RWPE1 (cell line): Measurements from ENCODE around the gene IER2.

Experiments used
- CTCF ChIA-PET: fragments of 350-600 bp; sonication (Branson Sonifier 250); formaldehyde crosslinking; extraction: SDS; loops from one replicate; lab custom pipeline; 2021; lab: Yijun Ruan, JAX
- POLR2A ChIA-PET: fragments of 400-600 bp; formaldehyde crosslinking; extraction: SDS; loops from one replicate; lab custom pipeline; 2020; ENCODE audit warnings: antibody characterized with exemption; ENCODE audit not compliant: low non-redundant PET; lab: Yijun Ruan, JAX
- DNase-seq: peaks from one replicate; pipeline ENCODE4 v3.0.0; 2012; ENCODE audit warnings: low spot score
- H3K27ac ChIP-seq: fragments of 450-650 bp; 2 replicates; pipeline ENCODE4 v1.5.1; 2017
- TF ChIP-seq, protein P1 (sequence below): fragments of 450-650 bp; conservative IDR thresholded peaks from 2 replicates; pipeline ENCODE4 v1.5.1; 2017; ENCODE audit warnings: low read depth, mild to moderate bottlenecking

Gene IER2

DNA sequence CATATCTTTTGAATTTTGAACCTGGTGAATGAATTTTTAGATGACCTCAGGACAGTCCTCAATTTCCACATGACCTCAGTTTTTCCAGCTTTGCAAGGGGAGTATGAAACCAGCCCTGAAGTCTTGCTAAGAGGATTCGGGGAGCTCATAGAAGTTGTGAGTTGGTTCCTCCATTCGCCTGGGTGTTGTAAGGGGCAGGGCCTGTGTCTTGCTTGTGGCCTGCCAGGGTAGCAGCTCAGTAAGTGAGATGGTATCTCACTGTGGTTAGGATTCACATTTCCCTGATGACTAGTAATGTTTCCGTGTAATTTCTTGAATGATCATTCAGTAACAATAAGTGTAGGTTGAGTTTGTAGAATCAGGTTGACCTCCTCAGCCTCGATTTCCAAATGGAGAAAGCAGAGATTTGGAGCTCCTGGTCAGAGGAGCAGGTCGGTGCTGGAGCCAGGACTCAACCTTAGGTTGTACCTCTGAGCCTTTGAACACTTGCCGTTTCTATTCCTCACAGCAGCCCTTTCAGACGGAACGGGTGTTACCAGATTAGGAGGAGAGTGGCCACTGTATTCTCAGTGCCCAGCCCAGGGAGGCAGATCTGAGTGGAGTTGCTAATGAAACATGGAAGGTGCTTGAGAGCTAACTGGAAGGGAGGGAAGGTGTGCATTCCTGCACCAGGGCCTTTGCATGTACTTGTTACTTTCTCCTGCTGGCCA, 17.6 kb upstream of the IER2 start:
- ChIA-PET POLR2A (interaction anchor here (1.0 kb wide), 1 partner anchor 15 kb away, joined by 3 read pairs; the partner anchor contains the start of gene NACC1), CTCF (interaction anchor here (0.6 to 0.7 kb wide), 3 partner anchors 49 to 1778 kb away, joined by 3 to 4 read pairs (median 3); no protein-coding TSS in a partner anchor)
- DNase-seq: no peak
- peak overlapping the region; percentile 16 for H3K27ac ChIP-seq
- TF ChIP-seq, protein P1, sequence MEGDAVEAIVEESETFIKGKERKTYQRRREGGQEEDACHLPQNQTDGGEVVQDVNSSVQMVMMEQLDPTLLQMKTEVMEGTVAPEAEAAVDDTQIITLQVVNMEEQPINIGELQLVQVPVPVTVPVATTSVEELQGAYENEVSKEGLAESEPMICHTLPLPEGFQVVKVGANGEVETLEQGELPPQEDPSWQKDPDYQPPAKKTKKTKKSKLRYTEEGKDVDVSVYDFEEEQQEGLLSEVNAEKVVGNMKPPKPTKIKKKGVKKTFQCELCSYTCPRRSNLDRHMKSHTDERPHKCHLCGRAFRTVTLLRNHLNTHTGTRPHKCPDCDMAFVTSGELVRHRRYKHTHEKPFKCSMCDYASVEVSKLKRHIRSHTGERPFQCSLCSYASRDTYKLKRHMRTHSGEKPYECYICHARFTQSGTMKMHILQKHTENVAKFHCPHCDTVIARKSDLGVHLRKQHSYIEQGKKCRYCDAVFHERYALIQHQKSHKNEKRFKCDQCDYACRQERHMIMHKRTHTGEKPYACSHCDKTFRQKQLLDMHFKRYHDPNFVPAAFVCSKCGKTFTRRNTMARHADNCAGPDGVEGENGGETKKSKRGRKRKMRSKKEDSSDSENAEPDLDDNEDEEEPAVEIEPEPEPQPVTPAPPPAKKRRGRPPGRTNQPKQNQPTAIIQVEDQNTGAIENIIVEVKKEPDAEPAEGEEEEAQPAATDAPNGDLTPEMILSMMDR: no peak

DNA sequence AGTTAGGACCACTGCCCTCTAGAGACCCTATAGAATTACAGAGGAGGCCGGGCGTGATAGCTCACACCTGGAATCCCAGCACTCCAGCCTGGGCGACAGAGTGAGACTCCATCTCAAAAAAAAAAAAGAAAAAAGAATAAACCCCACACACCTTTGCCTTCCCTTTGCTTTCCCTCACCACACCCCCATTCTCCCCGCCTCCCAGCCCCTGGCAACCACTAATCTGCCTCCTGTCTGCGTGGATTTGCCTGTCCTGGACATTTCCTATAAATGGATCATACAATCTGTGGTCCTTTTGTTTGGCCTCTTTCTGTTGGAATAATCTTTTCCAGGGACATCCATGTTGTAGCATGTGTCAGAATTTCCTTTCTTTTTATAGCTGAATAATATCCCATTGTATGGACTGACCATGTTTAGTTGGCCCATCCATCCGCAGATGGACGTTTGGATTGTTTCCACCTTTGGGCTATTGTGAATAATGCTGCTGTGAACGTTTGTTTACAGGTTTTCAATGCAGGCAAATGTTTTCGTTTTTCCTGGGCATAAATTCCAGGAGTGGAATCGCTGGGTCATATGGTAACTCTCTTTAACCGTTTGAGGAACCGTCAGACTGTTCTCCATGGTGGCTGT, 16.9 kb upstream of the IER2 start:
- POLR2A ChIA-PET: no interaction called here
- CTCF ChIA-PET: interaction anchor here (0.6 to 0.7 kb wide), 3 partner anchors 50 to 1777 kb away, joined by 3 to 4 read pairs (median 3); no protein-coding TSS in a partner anchor
- no peak for DNase-seq
- H3K27ac ChIP-seq: peak overlapping the region; percentile 16
- TF ChIP-seq, protein P1: no peak

DNA sequence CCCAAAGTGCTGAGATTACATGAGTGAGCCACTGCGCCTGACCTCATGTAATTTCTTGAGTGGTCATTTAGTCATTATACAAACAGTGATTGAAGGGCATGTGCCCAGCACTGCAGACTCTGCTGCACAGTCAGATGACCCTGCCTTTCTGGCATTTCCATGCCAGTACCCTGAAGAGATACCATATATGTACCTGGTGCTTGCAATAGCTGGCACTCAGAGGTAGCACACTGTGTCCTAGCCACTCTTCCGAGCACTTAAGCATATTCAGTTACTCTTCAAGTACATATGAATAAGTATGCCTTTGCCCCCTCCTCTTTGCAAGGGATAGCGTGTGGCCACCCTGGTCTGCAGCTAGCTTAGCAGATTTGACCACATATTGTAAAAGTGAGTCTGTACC, 15.6 kb upstream of the IER2 start:
- POLR2A ChIA-PET: interaction anchor here (0.7 kb wide), 1 partner anchor 12 kb away, joined by 4 read pairs; no protein-coding TSS in a partner anchor
- CTCF ChIA-PET: interaction anchor here (0.9 kb wide), 1 partner anchor 169 kb away, joined by 3 read pairs; no protein-coding TSS in a partner anchor
- DNase-seq: no peak
- H3K27ac ChIP-seq: no peak overlapping the region
- TF ChIP-seq, protein P1: no peak

DNA sequence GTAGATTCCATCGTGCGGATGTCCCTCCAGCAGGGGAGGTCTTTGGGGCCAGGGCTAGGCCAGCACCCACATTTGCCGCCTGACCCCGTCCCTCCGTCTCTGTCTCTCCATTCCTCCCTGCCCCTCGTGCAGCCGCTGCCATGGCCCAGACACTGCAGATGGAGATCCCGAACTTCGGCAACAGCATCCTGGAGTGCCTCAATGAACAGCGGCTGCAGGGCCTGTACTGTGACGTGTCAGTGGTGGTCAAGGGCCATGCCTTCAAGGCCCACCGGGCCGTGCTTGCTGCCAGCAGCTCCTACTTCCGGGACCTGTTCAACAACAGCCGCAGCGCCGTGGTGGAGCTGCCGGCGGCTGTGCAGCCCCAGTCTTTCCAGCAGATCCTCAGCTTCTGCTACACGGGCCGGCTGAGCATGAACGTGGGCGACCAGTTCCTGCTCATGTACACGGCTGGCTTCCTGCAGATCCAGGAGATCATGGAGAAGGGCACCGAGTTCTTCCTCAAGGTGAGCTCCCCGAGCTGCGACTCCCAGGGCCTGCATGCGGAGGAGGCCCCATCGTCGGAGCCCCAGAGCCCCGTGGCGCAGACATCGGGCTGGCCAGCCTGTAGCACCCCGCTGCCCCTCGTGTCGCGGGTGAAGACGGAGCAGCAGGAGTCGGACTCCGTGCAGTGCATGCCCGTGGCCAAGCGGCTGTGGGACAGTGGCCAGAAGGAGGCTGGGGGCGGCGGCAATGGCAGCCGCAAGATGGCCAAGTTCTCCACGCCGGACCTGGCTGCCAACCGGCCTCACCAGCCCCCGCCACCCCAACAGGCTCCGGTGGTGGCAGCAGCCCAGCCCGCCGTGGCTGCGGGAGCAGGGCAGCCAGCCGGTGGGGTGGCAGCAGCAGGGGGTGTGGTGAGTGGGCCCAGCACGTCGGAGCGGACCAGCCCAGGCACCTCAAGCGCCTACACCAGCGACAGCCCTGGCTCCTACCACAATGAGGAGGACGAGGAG, 14.8 kb upstream of the IER2 start:
- H3K27ac ChIP-seq: no peak overlapping the region
- CTCF ChIA-PET: interaction anchor here (0.9 kb wide), 1 partner anchor 170 kb away, joined by 3 read pairs; no protein-coding TSS in a partner anchor
- POLR2A ChIA-PET: no interaction called here
- TF ChIP-seq, protein P1: no peak
- no peak for DNase-seq

DNA sequence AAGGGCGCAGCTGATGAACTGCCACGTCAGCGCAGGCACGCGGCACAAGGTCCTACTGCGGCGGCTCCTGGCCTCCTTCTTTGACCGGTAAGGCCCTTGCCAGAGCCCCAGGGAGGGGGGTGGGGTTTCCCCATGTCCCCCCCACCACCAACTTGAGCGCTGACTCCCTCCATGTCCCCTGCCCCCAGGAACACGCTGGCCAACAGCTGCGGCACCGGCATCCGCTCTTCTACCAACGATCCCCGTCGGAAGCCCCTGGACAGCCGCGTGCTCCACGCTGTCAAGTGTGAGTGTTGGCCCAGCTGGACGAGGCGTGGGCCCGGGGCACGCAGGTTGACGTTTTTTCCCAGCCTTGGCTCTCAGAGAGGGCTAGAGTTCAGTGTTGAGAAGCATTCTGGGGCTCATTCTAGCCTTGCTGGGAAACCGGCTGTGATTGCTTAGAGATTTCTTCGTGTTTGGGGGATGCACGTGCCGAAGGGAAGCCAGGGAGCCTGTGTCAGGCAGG, 12.9 kb upstream of the IER2 start:
- POLR2A ChIA-PET: no interaction called here
- no peak for DNase-seq
- TF ChIP-seq, protein P1: no peak
- CTCF ChIA-PET: no interaction called here
- peak overlapping the region; percentile 53 for H3K27ac ChIP-seq
